22Rv1 (cell line): ENCODE data around the gene NKX2-3.

Experiments
- H3K27ac ChIP-seq: fragments of 450-650 bp; 2 replicates; pipeline ENCODE4 v1.5.1; 2017
- CTCF ChIP-seq: fragments of 450-650 bp; IDR thresholded peaks from 2 replicates; pipeline ENCODE4 v1.5.1; 2017; ENCODE audit warnings: mild to moderate bottlenecking
- ZFX ChIP-seq: fragments of 450-650 bp; IDR thresholded peaks from 2 replicates; pipeline ENCODE4 v1.6.1; 2017; ENCODE audit warnings: antibody characterized with exemption, borderline replicate concordance

The NKX2-3 gene

DNA sequence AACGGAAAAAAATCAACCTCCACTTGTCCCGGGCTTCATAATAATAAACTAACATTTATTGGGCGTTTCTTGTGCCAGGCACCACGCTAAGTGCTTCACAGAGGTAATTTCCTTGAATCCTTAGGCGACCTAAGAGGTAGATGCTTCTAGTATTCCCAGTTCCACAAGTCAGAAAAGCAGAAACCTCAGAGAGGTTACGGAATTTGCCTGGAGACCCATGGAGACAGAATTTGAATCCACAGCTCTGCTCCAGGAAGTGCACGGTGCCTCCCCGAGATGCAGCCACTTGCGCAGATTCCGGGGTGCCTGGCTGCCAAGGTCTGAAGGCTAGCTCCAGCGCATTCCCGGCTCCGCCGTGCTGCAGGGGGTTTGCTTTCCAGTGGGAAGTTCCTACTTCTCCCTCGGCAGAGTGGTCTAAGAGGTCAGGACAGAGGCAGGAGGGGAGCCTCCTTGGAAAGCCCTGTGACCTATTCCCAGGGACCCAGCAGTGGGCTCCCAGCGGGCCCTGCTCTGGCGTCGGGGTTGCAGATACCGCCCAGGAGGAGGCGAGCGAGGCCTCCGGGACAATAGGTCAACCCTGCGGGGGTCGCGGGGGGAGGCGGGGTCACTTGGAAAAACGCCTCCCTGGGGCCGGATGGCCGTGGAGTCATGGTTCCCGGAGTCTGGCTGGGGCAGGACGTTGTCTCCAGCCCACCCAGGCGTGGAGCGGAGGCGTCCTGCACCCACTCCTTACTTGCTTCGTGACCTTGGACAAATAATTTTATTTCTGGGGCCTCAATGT, 10.1 kb upstream of the NKX2-3 start:
- TF ChIP-seq ZFX (no peak), CTCF (no peak)

DNA sequence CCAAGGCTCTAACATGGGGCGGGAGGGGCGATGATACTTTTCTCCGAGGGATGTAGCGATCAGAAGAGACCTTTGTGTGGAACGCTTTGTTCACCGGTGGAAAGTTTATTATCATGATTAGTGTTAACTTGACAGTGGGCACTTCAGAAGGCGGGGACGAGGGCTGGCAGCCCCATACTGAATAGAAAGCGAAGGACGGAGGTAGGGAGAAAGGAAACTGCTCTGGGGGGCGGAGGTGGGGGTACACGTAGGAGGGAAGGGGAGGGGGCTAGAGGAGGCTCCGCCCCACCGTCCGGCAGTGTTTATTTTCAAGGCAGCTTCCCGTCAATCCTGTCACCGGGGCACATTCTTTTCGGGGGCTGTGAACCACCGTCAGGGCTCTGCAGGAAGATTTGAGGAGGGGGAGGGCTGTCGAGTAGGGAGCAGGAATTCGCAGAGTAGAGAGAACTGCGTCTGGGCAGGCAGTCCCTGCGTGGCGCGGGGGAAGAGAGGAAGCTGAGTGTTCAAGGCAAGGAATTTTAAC, 9.4 kb upstream of the NKX2-3 start:
- no peak overlapping the region for H3K27ac ChIP-seq
- TF ChIP-seq ZFX (no peak), CTCF (no peak)

More for the DNA sequence above, 10.1 kb upstream of the NKX2-3 start:
- no peak overlapping the region for H3K27ac ChIP-seq

DNA sequence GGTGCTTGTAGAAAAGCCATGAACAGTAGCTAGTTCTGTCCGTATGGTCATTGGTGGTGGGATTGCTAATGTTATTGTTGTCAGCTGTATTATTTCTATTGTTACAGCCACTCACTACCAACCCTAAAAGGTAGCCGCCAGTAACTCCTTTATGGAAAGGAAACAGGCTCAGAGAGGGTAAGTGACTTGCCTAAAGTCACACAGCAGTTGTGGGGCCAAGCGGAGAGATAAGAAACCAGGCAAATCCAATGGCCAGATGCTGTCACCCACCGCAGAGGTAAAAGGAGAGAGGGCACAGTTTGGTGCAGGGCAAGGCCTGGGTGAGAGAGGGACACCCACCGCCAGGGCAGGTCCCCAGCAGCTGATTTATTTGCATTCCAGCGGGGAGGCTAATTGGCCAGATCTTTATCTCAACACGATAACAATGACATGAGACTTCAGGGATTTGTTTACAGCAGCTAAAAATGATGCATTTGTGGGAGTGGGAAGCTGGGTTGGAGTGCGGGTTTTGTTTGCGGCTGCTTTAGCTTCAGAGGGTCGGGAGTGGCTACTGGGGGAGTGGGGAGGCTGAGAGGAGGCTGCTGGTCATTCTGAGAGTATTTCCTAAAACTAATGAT, 8.6 kb upstream of the NKX2-3 start:
- TF ChIP-seq ZFX (no peak), CTCF (no peak)

GRCh38 chr10:99524736-99525380, 7.9 kb upstream of the NKX2-3 start:
- no peak for TF ChIP-seq ZFX
- TF ChIP-seq CTCF: no peak
- no peak overlapping the region for H3K27ac ChIP-seq

More for the DNA sequence above, 8.6 kb upstream of the NKX2-3 start:
- H3K27ac ChIP-seq: no peak overlapping the region

GRCh38 chr10:99525897-99526296, 6.8 kb upstream of the NKX2-3 start:
- no peak overlapping the region for H3K27ac ChIP-seq
- TF ChIP-seq CTCF (no peak), ZFX (no peak)

DNA sequence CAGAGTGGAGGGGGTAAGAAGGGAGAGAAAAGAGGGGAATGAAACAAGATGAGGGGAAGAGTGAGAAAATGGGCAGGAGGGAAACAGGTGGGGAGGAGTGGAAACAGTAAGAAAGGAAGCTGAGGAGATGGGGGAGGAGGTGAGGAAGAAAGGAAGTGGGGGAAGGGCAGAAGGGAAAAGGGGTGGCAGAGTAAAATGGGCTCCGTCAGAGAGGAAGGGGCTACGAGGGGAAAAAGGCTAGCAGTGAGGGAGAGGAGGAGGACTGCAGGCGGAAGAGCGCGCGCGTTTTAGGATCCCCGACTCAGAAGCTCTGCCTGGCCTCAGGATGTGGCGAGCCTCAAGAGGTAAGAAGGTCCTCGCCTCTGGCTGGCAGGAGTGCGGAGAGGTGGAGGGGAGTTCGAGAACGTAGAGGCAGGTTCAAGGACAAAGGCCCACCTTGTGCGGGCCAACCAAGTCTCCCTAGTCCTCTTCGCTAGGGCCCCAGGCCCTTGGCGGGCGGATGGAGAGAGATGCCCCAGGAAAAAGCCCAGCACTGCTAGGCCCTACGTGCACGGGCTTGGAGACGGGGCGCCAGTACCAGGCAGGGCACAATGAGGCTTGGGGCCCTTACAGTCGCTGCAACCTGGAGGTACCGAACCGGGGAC, 5.8 kb upstream of the NKX2-3 start:
- H3K27ac ChIP-seq: no peak overlapping the region
- no peak for TF ChIP-seq CTCF
- no peak for TF ChIP-seq ZFX
